ENCODE measurements around the gene PHACTR3. TPM values are rescaled to one million over a fixed set of nuclear protein-coding genes. Genes with fewer than 3 reads are reported as not detected.
A peak's percentile ranks its signal among the peaks of the same experiment; 100 is the strongest.

The PHACTR3 gene
- total RNA-seq, 1 donor, result not detected

- H4K20me1 ChIP-seq (ENCODE audit: insufficient read depth, low read length), result no peaks in the 10 kb centered on the region
- TF ChIP-seq, protein P1, sequence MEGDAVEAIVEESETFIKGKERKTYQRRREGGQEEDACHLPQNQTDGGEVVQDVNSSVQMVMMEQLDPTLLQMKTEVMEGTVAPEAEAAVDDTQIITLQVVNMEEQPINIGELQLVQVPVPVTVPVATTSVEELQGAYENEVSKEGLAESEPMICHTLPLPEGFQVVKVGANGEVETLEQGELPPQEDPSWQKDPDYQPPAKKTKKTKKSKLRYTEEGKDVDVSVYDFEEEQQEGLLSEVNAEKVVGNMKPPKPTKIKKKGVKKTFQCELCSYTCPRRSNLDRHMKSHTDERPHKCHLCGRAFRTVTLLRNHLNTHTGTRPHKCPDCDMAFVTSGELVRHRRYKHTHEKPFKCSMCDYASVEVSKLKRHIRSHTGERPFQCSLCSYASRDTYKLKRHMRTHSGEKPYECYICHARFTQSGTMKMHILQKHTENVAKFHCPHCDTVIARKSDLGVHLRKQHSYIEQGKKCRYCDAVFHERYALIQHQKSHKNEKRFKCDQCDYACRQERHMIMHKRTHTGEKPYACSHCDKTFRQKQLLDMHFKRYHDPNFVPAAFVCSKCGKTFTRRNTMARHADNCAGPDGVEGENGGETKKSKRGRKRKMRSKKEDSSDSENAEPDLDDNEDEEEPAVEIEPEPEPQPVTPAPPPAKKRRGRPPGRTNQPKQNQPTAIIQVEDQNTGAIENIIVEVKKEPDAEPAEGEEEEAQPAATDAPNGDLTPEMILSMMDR (IDR thresholded peaks at IDR 0.05; ENCODE audit: extremely low read depth, low read depth, low read length), result no peak
- H3K27me3 ChIP-seq (ENCODE audit: insufficient read depth, low read length), result peaks cover 10% of the 10 kb centered on the region
- no peak overlapping the region for H3K27ac ChIP-seq (ENCODE audit: low read depth, low read length)
- no peaks in the 10 kb centered on the region for H3K36me3 ChIP-seq (ENCODE audit: insufficient read depth, low read length)
- no peaks in the 10 kb centered on the region for H3K9me3 ChIP-seq (ENCODE audit: low read depth, low read length)
- no peak overlapping the region for H3K4me3 ChIP-seq (ENCODE audit: insufficient read depth, low read length)
- no peak overlapping the region for H3K4me2 ChIP-seq (ENCODE audit: insufficient read depth, low read length)
- no peaks in the 10 kb centered on the region for H3K79me2 ChIP-seq (ENCODE audit: insufficient read depth, low read length)
- no peak overlapping the region for H2AFZ ChIP-seq (ENCODE audit: low read length)
- H3K4me1 ChIP-seq (ENCODE audit: insufficient read depth, low read length), result no peaks in the 10 kb centered on the region
- DNase-seq (ENCODE audit: insufficient read length, low spot score, missing footprints), result peak; percentile 49
Measured at GRCh38 chr20:59580146-59580946, 24.0 kb upstream of the PHACTR3 start.

DNA sequence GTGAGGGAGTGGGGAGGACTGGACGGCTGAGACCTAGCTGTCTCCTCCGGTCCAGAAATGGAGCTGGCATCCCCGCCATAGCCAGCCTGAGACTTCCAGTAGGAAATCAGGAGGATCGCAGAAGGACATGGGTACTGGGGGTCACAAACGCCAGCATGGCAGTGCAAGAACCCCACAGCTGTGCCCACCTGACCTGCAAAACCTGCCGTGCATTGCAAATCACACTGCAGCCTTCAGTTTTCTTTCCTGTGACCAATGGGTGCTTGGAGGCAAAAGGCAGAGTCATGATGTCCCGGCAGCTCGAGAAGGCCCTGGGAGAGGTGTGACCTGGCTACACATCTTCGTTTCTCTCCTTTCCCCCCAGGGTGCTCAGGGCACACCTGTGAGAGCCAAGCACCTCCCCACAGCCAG, 23.3 kb upstream of the PHACTR3 start:
- TF ChIP-seq, protein P1 (IDR thresholded peaks at IDR 0.05; ENCODE audit: extremely low read depth, low read depth, low read length), result no peak
- H3K4me3 ChIP-seq (ENCODE audit: insufficient read depth, low read length), result no peak overlapping the region
- H4K20me1 ChIP-seq (ENCODE audit: insufficient read depth, low read length), result no peaks in the 10 kb centered on the region
- no peaks in the 10 kb centered on the region for H3K4me1 ChIP-seq (ENCODE audit: insufficient read depth, low read length)
- H3K27ac ChIP-seq (ENCODE audit: low read depth, low read length), result no peak overlapping the region
- no peaks in the 10 kb centered on the region for H3K9me3 ChIP-seq (ENCODE audit: low read depth, low read length)
- H3K36me3 ChIP-seq (ENCODE audit: insufficient read depth, low read length), result no peaks in the 10 kb centered on the region
- H3K4me2 ChIP-seq (ENCODE audit: insufficient read depth, low read length), result no peak overlapping the region
- H3K27me3 ChIP-seq (ENCODE audit: insufficient read depth, low read length), result peaks cover 10% of the 10 kb centered on the region
- DNase-seq (ENCODE audit: insufficient read length, low spot score, missing footprints), result peak; percentile 58
- H2AFZ ChIP-seq (ENCODE audit: low read length), result no peak overlapping the region
- H3K79me2 ChIP-seq (ENCODE audit: insufficient read depth, low read length), result no peaks in the 10 kb centered on the region

- no peaks in the 10 kb centered on the region for H3K36me3 ChIP-seq (ENCODE audit: insufficient read depth, low read length)
- H3K27me3 ChIP-seq (ENCODE audit: insufficient read depth, low read length), result no peaks in the 10 kb centered on the region
- no peaks in the 10 kb centered on the region for H3K4me1 ChIP-seq (ENCODE audit: insufficient read depth, low read length)
- H3K4me2 ChIP-seq (ENCODE audit: insufficient read depth, low read length), result no peak overlapping the region
- no peak overlapping the region for H3K4me3 ChIP-seq (ENCODE audit: insufficient read depth, low read length)
- no peak overlapping the region for H3K27ac ChIP-seq (ENCODE audit: low read depth, low read length)
- no peaks in the 10 kb centered on the region for H3K79me2 ChIP-seq (ENCODE audit: insufficient read depth, low read length)
- H4K20me1 ChIP-seq (ENCODE audit: insufficient read depth, low read length), result no peaks in the 10 kb centered on the region
- DNase-seq (ENCODE audit: insufficient read length, low spot score, missing footprints), result peak; percentile 78
- no peak overlapping the region for H2AFZ ChIP-seq (ENCODE audit: low read length)
- no peaks in the 10 kb centered on the region for H3K9me3 ChIP-seq (ENCODE audit: low read depth, low read length)
- TF ChIP-seq, protein P1 (IDR thresholded peaks at IDR 0.05; ENCODE audit: extremely low read depth, low read depth, low read length), result no peak
Measured at GRCh38 chr20:59581993-59582679, 22.2 kb upstream of the PHACTR3 start.

Measured in osteoblast (primary cell).